Tibial nerve (tissue), 3 donors: ENCODE measurements around the gene TAF4.

ENCODE experiments used
- CTCF ChIP-seq, 5 experiments: fragments of 200-600 bp in 3 of 5; fragments of 450-650 bp in 2 of 5; sonication (generic) in 3 of 5; IDR thresholded peaks; one replicate each; pipeline ENCODE4 v1.5.1; 2016 to 2019; ENCODE audit warnings: antibody characterized with exemption in 5 of 5, mild to moderate bottlenecking in 3 of 5, moderate library complexity in 2 of 5
- POLR2A ChIP-seq, 2 donors: fragments of 450-650 bp; IDR thresholded peaks; one replicate each; pipeline ENCODE4 v1.6.1; 2017; ENCODE audit warnings: antibody characterized with exemption in 2 of 2, mild to moderate bottlenecking in 2 of 2, moderate library complexity in 2 of 2

- TF ChIP-seq CTCF (IDR thresholded peaks at IDR 0.05): no peak
- TF ChIP-seq POLR2A (IDR thresholded peaks at IDR 0.05): no peak
These were observed 91.9 kb downstream of the TAF4 start for GRCh38 chr20:61973515-61974356.
